GM21528 (cell line): ENCODE measurements around the gene BIRC6.
"Not testable (repeated sequence)": the region's sequence is repeated elsewhere in the genome, so short reads cannot be mapped to it uniquely, and the experiment has no call there.

Experiments used
- ATAC-seq: cut with Tn5 transposase; IDR thresholded peaks from one replicate; pipeline ENCODE4 v1.9.1; 2021; ENCODE audit warnings: mild to moderate bottlenecking, moderate library complexity; ENCODE audit not compliant: unreplicated experiment, low FRiP score

The BIRC6 gene

GRCh38 chr2:32430804-32431203 is 74.0 kb downstream of the BIRC6 start:
- no peak for ATAC-seq

GRCh38 chr2:32436150-32436549 is 79.3 kb downstream of the BIRC6 start:
- ATAC-seq: no peak

GRCh38 chr2:32442020-32442467 is 85.2 kb downstream of the BIRC6 start:
- no peak for ATAC-seq

GRCh38 chr2:32446369-32446768 is 89.5 kb downstream of the BIRC6 start:
- no peak for ATAC-seq

- no peak for ATAC-seq
Observed at GRCh38 chr2:32450851-32451250, 94.0 kb downstream of the BIRC6 start.

GRCh38 chr2:32452338-32453064 is 95.7 kb downstream of the BIRC6 start:
- no peak for ATAC-seq

GRCh38 chr2:32453242-32454062 is 96.6 kb downstream of the BIRC6 start:
- ATAC-seq: no peak

GRCh38 chr2:32455816-32456215 is 99.0 kb downstream of the BIRC6 start:
- no peak for ATAC-seq

GRCh38 chr2:32456808-32457207 is 100.0 kb downstream of the BIRC6 start:
- no peak for ATAC-seq

GRCh38 chr2:32457814-32458213 is 101.0 kb downstream of the BIRC6 start:
- no peak for ATAC-seq

GRCh38 chr2:32460861-32461260 is 104.0 kb downstream of the BIRC6 start:
- not testable (repeated sequence) for ATAC-seq

- no peak for ATAC-seq
Observed at GRCh38 chr2:32463110-32463509, 106.3 kb downstream of the BIRC6 start.

GRCh38 chr2:32464431-32464830 is 107.6 kb downstream of the BIRC6 start:
- no peak for ATAC-seq

GRCh38 chr2:32472605-32473004 is 115.8 kb downstream of the BIRC6 start:
- ATAC-seq: no peak

GRCh38 chr2:32474381-32474780 is 117.6 kb downstream of the BIRC6 start:
- no peak for ATAC-seq

- ATAC-seq: no peak
Observed at GRCh38 chr2:32478889-32479620, 122.2 kb downstream of the BIRC6 start.

GRCh38 chr2:32479993-32480392 is 123.2 kb downstream of the BIRC6 start:
- no peak for ATAC-seq

GRCh38 chr2:32482471-32482870 is 125.6 kb downstream of the BIRC6 start:
- ATAC-seq: no peak

GRCh38 chr2:32484937-32485336 is 128.1 kb downstream of the BIRC6 start:
- ATAC-seq: no peak

GRCh38 chr2:32485399-32485798 is 128.6 kb downstream of the BIRC6 start:
- ATAC-seq: no peak

- ATAC-seq: no peak
Observed at GRCh38 chr2:32489061-32489460, 132.2 kb downstream of the BIRC6 start.
